Measurements from ENCODE around the gene TSGA10IP. TPM values are rescaled to one million over a fixed set of nuclear protein-coding genes. Genes with fewer than 3 reads are reported as not detected.
A peak's percentile ranks its signal among the peaks of the same experiment; 100 is the strongest.

Gene TSGA10IP
- polyA plus RNA-seq, 1 donor (not counting 4 experiments of a cell fraction or from before 2014, with no cell fraction given) = not detected

GRCh38 chr11:65917434-65918210 is 27.7 kb upstream of the TSGA10IP start:
- H3K9ac ChIP-seq (ENCODE audit: control insufficient read depth, extremely low read depth, insufficient read depth, low read length) = peak overlapping the region; percentile 91
- peaks cover 70% of the 10 kb centered on the region for H3K4me1 ChIP-seq (ENCODE audit: control insufficient read depth, extremely low read depth, insufficient read depth, low read length)
- H3K9me1 ChIP-seq (ENCODE audit: control insufficient read depth, extremely low read depth, insufficient read depth, low read length) = no peaks in the 10 kb centered on the region
- DNase-seq (ENCODE audit: low read depth, low spot score) (no peak), FAIRE-seq (no peak)
- peaks cover 6 to 14% of the 10 kb centered on the region in 2 experiments for H3K36me3 ChIP-seq (ENCODE audit: control insufficient read depth in 2 of 2, extremely low read depth in 1 of 2, insufficient read depth in 2 of 2, low read length in 2 of 2)
- H3K4me3 ChIP-seq (ENCODE audit: control insufficient read depth in 2 of 3, extremely low read depth in 1 of 3, insufficient read depth in 2 of 3, low read depth in 1 of 3, low read length in 3 of 3) = peak overlapping the region; percentile 44 to 66 (median 59)
- H3K27ac ChIP-seq (ENCODE audit: control insufficient read depth, insufficient read depth, low read length) = peak overlapping the region; percentile 95
- no peaks in the 10 kb centered on the region for H3K27me3 ChIP-seq (ENCODE audit: control insufficient read depth, extremely low read depth, insufficient read depth, low read length)
- peak overlapping the region; percentile 73 for H3K4me2 ChIP-seq (ENCODE audit: control insufficient read depth, extremely low read depth, insufficient read depth, low read depth, low read length)
- peaks cover 47% of the 10 kb centered on the region for H3K79me2 ChIP-seq (ENCODE audit: control insufficient read depth, insufficient read depth, low read length)
- dilution Hi-C loops (cut with MboI; ENCODE audit: extremely low pct_ligation_motif_present, low sequenced_read_pairs) = no loop called here
- H4K20me1 ChIP-seq (ENCODE audit: control insufficient read depth, extremely low read depth, insufficient read depth, low read length) = no peaks in the 10 kb centered on the region
- TF ChIP-seq CTCF (optimal IDR thresholded peaks at IDR 0.05 in 1 of 3, IDR thresholded peaks at IDR 0.05 in 1 of 3, conservative IDR thresholded peaks at IDR 0.05 in 1 of 3; ENCODE audit: extremely low read depth in 1 of 3, insufficient read depth in 2 of 3, low read length in 3 of 3) (no peak), EZH2 (IDR thresholded peaks at IDR 0.05; ENCODE audit: low read length) (no peak)
- no peaks in the 10 kb centered on the region for H3K9me3 ChIP-seq (ENCODE audit: control insufficient read depth, low read depth, low read length)
- no peak overlapping the region for H2AFZ ChIP-seq (ENCODE audit: control insufficient read depth, low read length)

- Histone ChIP-seq H3K4me1 (ENCODE audit: control insufficient read depth, extremely low read depth, insufficient read depth, low read length) (peaks cover 65% of the 10 kb centered on the region), H3K4me2 (ENCODE audit: control insufficient read depth, extremely low read depth, insufficient read depth, low read depth, low read length) (peak within 1 kb of the TSS; percentile 95), H4K20me1 (ENCODE audit: control insufficient read depth, extremely low read depth, insufficient read depth, low read length) (no peaks in the 10 kb centered on the region), H3K36me3 (ENCODE audit: control insufficient read depth in 2 of 2, extremely low read depth in 1 of 2, insufficient read depth in 2 of 2, low read length in 2 of 2) (peaks cover 6 to 16% of the 10 kb centered on the region in 2 experiments), H3K79me2 (ENCODE audit: control insufficient read depth, insufficient read depth, low read length) (peaks cover 47% of the 10 kb centered on the region), H3K9ac (ENCODE audit: control insufficient read depth, extremely low read depth, insufficient read depth, low read length) (peak within 1 kb of the TSS; percentile 91), H3K9me1 (ENCODE audit: control insufficient read depth, extremely low read depth, insufficient read depth, low read length) (no peaks in the 10 kb centered on the region), H3K4me3 (ENCODE audit: control insufficient read depth in 2 of 3, extremely low read depth in 1 of 3, insufficient read depth in 2 of 3, low read depth in 1 of 3, low read length in 3 of 3) (peak within 1 kb of the TSS; percentile 77 to 92 (median 80)), H2AFZ (ENCODE audit: control insufficient read depth, low read length) (peak within 1 kb of the TSS; percentile 55), H3K27ac (ENCODE audit: control insufficient read depth, insufficient read depth, low read length) (peak within 1 kb of the TSS; percentile 95), H3K27me3 (ENCODE audit: control insufficient read depth, extremely low read depth, insufficient read depth, low read length) (no peaks in the 10 kb centered on the region), H3K9me3 (ENCODE audit: control insufficient read depth, low read depth, low read length) (no peaks in the 10 kb centered on the region)
- no peak for DNase-seq (ENCODE audit: low read depth, low spot score)
- no peak for FAIRE-seq
- dilution Hi-C loops (cut with MboI; ENCODE audit: extremely low pct_ligation_motif_present, low sequenced_read_pairs) = no loop called here
- TF ChIP-seq CTCF (optimal IDR thresholded peaks at IDR 0.05 in 1 of 3, IDR thresholded peaks at IDR 0.05 in 1 of 3, conservative IDR thresholded peaks at IDR 0.05 in 1 of 3; ENCODE audit: extremely low read depth in 1 of 3, insufficient read depth in 2 of 3, low read length in 3 of 3) = no peak
- no peak for TF ChIP-seq EZH2 (IDR thresholded peaks at IDR 0.05; ENCODE audit: low read length)
Measured at GRCh38 chr11:65918211-65919140, 26.8 kb upstream of the TSGA10IP start, which contains the start of gene C11orf68. Gene C11orf68, minus strand, starts transcription at chr11:65919062. Its CDS starts 31 bp downstream, at chr11:65919031.

All from keratinocyte (primary cell).